BLaER1 (cell line): Measurements from ENCODE around the gene NEURL1.
A peak's percentile ranks its signal among the peaks of the same experiment; 100 is the strongest.

Source experiments
- H3K27ac ChIP-seq: shearing (Covaris generic); formaldehyde crosslinking; 2 replicates; pipeline ENCODE4 v1.8.1; 2022
- H3K27me3 ChIP-seq: shearing (Covaris generic); formaldehyde crosslinking; 2 replicates; pipeline ENCODE4 v1.8.1; 2022
- H3K36me3 ChIP-seq: shearing (Covaris generic); formaldehyde crosslinking; 2 replicates; pipeline ENCODE4 v1.8.1; 2022
- H3K4me1 ChIP-seq: shearing (Covaris generic); formaldehyde crosslinking; 2 replicates; pipeline ENCODE4 v1.8.1; 2022
- H3K4me2 ChIP-seq: shearing (Covaris generic); formaldehyde crosslinking; 2 replicates; pipeline ENCODE4 v1.8.1; 2022
- H3K4me3 ChIP-seq: shearing (Covaris generic); formaldehyde crosslinking; 2 replicates; pipeline ENCODE4 v1.8.1; 2022
- H3K9ac ChIP-seq: shearing (Covaris generic); formaldehyde crosslinking; 2 replicates; pipeline ENCODE4 v1.8.1; 2022
- H3K9me3 ChIP-seq: shearing (Covaris generic); formaldehyde crosslinking; 2 replicates; pipeline ENCODE4 v1.8.1; 2022
- H4K20me1 ChIP-seq: shearing (Covaris generic); formaldehyde crosslinking; 2 replicates; pipeline ENCODE4 v1.8.1; 2022
- Cebpa-rat ChIP-seq: shearing (Covaris generic); IDR thresholded peaks from 2 replicates; pipeline ENCODE4 v1.8.1; 2022

The NEURL1 gene

DNA sequence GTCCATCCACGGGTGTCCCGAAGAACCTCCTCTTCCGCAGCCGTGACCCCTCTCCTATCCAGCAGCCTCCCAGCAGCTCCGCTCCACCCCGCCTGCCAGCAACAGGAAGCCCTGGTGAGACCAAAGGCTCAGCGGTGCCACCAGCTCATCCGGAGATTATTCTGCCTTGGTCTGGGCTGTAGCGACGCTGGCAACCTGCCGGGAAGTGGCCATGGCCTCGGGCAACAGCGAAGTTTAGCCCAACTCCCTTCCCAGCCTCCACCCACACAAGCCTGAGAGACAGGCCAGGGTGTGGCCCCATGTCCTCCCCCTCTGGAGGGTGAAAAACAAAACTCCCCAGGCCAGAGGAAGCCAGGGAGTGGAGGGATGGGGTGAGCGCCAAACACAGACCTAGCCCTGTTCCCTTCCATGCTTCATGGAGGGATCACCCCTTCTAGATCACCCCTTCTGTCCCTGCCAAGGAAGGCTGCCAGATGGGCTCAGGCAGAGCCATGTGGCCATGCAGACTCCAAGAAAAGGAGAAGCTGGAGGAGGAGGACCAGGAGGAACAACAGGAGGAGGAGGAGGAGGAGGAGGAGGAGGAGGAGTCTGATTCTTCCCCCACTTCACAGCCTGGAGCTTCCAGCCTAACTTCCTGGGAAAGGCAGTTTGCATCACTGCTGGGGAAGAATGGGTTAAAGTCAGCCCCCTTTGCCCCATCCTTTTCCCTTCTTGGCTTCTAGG, 42.3 kb upstream of the NEURL1 start:
- H3K27ac ChIP-seq, result peak overlapping the region; percentile 84
- TF ChIP-seq Cebpa-rat, result no peak
- peak overlapping the region; percentile 84 for H3K9ac ChIP-seq
- H4K20me1 ChIP-seq, result peaks cover 36% of the 10 kb centered on the region
- peaks cover 37% of the 10 kb centered on the region for H3K36me3 ChIP-seq
- peak overlapping the region; percentile 83 for H3K4me3 ChIP-seq
- H3K4me2 ChIP-seq, result peak overlapping the region; percentile 100
- peaks cover 68% of the 10 kb centered on the region for H3K4me1 ChIP-seq
- no peaks in the 10 kb centered on the region for H3K9me3 ChIP-seq
- no peaks in the 10 kb centered on the region for H3K27me3 ChIP-seq

DNA sequence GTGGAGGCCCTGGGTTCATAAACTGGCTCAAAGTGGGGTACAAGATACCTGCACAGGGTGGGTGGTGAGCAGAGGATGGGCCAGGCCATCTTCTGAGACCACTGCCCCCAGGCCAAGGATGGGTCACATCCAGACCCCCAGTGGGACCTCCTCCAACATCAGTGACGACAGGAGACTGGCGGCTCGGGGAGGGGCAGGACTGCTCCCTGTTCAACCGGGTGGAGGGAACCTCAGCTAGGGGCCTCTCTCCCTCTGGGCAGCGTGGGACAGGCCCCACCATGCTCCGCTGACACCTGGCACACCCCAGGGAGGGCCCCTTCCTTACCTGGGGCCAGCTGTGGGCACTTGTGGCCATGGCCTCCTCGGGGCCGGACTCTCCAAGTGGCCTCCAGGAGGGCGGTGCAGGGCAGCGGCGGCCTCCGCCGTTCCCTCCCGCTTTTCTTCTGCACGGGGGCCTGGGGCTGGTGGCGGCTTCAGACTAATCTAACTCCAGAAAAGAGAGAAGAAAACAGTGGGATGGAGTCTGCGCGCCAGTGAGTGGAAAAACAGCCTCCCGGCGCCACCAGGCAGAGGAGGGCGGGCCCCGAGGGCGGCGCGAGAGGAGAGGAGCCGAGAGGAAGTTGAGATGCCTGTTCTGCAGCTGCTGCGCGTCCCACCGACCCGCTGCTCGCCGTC, 41.5 kb upstream of the NEURL1 start, which contains the start of gene CALHM2:
CALHM2 (minus strand) TSS at position 540 of the 675 bp plus-strand sequence. CDS start 2,429 bp downstream, outside the sequence.
- peak within 1 kb of the TSS; percentile 84 for H3K27ac ChIP-seq
- TF ChIP-seq Cebpa-rat, result no peak
- H3K4me3 ChIP-seq, result peak within 1 kb of the TSS; percentile 83
- H3K9ac ChIP-seq, result peak within 1 kb of the TSS; percentile 84
- peaks cover 71% of the 10 kb centered on the region for H3K4me1 ChIP-seq
- H3K27me3 ChIP-seq, result no peaks in the 10 kb centered on the region
- peak within 1 kb of the TSS; percentile 100 for H3K4me2 ChIP-seq
- H3K36me3 ChIP-seq, result peaks cover 30% of the 10 kb centered on the region
- peaks cover 29% of the 10 kb centered on the region for H4K20me1 ChIP-seq
- H3K9me3 ChIP-seq, result no peaks in the 10 kb centered on the region

DNA sequence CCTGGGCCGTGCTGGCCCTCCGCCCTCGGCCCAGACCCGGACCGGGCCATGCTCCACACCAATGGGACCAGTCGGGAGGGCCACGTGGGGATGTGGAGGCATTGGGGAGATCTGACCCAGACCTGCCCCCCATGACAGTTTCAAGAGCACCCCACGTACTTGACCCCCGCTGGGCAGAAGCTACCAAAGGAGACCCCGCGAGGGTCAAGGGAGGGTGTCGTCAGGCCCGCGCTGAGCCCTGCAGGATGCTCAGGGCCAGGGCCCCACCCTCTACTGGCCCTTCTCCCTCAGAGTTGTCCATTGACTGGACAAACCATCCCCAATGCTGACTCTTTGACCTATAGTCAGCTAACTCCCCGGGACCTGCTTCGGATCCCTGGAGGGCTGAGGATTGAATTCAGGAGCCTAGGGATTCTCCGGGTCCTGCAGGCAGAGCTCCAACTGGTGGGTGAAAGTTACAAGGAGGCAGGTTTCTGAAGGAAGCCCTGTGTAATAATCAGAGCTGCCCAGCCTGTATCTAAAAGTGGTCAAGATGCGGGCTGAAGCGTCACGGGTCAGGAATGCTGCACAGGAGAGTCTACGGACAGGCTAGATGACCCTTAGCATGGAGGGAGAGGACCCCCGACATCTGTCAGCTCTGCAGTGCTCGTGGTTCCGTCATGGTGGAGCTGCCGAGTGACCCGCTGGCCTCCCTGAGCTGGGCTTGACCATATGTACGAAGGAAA, 40.8 kb upstream of the NEURL1 start:
- Histone ChIP-seq H3K4me3 (peak overlapping the region; percentile 83), H3K9ac (peak overlapping the region; percentile 84), H3K27ac (peak overlapping the region; percentile 84), H3K27me3 (no peaks in the 10 kb centered on the region), H3K36me3 (peaks cover 23% of the 10 kb centered on the region), H3K4me1 (peaks cover 71% of the 10 kb centered on the region), H3K4me2 (peak overlapping the region; percentile 100), H4K20me1 (peaks cover 22% of the 10 kb centered on the region), H3K9me3 (no peaks in the 10 kb centered on the region)
- no peak for TF ChIP-seq Cebpa-rat

DNA sequence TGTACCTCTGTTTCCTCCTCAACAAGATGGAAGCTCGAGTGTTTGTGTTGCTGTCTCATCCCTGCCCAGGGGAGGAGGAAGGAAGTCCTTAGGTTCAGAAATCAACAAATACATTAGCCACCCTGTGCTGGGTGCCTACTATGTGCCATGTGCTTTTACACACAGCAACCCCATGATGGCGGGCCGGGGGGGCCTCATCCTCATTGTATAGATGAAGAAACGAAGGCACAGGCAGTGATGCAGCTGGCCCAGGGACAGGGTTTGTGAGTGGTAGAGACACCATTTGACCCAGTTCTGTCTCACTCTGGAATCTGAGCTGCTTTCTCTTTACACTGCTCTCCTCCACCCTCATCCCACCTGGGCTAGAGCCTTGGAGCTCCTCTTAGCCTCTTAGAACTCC, 39.5 kb upstream of the NEURL1 start:
- Histone ChIP-seq H3K9ac (no peak overlapping the region), H3K36me3 (peaks cover 10% of the 10 kb centered on the region), H3K9me3 (no peaks in the 10 kb centered on the region), H3K4me1 (peaks cover 71% of the 10 kb centered on the region), H3K4me2 (no peak overlapping the region; the same call in 1 of the 2 replicates), H3K4me3 (no peak overlapping the region), H3K27me3 (no peaks in the 10 kb centered on the region), H4K20me1 (peaks cover 15% of the 10 kb centered on the region), H3K27ac (no peak overlapping the region)
- TF ChIP-seq Cebpa-rat, result no peak

DNA sequence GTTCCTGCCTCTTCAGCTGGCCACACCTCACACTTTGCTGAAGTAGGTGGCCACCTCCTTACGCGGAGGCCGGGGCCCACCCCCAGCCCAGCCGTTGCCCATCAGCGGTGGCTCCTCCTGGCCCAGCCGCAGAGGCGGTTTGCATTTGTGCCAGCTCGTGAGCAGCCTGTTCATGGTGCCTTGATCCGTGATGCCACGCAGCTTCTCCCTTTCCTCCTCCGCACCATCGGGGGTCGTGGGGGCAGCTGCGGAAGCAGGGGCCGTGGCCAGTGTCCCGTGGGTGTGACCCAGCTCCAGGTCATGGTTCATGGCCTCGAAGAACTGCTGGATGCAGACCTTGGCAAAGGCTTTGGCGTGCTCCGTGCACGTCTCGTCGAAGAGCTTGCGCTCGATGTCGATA, 38.3 kb upstream of the NEURL1 start:
- Histone ChIP-seq H3K9ac (no peak overlapping the region), H4K20me1 (peaks cover 3% of the 10 kb centered on the region; the same call in 1 of the 2 replicates), H3K4me3 (no peak overlapping the region), H3K4me2 (no peak overlapping the region), H3K9me3 (no peaks in the 10 kb centered on the region), H3K27me3 (no peaks in the 10 kb centered on the region), H3K36me3 (no peaks in the 10 kb centered on the region), H3K27ac (no peak overlapping the region), H3K4me1 (peaks cover 71% of the 10 kb centered on the region)
- TF ChIP-seq Cebpa-rat, result no peak

DNA sequence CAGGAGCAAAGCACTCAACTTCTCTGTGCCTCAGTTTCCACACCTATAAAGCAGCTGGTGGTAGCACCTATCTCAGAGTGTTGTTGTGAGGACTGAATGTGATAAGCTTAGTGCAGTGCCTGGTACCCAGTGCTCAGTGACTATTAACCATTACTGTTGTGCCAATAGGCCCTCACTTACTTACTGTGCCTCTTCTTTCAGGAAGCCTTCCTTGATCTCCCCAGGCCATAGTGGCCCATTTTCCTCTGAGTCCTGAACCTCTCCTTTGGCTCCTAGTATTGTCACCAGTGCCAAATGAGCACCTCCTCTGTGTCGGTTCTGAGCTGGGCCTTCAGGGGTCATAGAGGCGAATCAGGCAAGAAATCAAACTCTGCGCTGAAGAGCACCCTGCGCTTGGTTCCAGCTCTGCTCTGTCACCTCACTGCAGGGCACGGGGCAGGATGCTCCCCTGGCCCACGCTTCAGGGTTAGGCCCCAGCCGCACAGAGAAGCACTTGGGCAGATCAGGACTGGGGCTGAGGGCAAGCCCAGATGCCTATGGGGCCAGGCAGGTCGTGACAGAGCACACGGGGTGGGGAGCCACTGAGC, 37.3 kb upstream of the NEURL1 start:
- no peak overlapping the region for H3K9ac ChIP-seq
- no peak for TF ChIP-seq Cebpa-rat
- H3K4me1 ChIP-seq, result peaks cover 67% of the 10 kb centered on the region

DNA sequence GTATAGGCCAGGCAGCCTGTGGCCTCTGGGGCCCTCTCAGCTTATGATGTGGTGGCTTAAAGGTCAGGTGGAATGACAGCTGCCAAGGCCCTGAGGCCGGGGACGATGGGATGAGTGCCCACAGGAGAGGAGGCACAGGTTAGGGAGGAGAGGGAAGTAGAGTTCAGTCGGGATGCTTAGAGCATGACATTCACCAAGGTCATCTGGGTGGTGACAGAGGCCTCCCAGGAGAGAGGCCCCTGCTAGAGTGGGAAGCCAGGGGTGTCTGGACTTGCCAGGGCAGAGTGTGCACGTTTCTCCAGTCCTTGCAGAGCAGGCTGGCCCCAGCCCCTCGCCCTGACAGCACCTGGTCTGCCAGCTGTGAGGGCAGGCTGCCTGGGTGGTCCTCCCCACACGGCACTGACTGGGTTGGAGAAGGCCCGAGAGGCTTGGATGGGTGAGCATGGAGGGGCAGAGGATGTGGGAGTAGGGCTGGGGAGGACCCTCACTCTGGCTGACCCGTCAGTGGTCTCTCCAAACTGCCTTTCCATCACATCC, 36.3 kb upstream of the NEURL1 start:
- peaks cover 59% of the 10 kb centered on the region for H3K4me1 ChIP-seq
- H3K9me3 ChIP-seq, result no peaks in the 10 kb centered on the region
- H3K36me3 ChIP-seq, result no peaks in the 10 kb centered on the region
- no peaks in the 10 kb centered on the region for H3K27me3 ChIP-seq
- no peaks in the 10 kb centered on the region for H4K20me1 ChIP-seq
- 0 out of 2 replicates have a peak overlapping the region, but pooled peaks have one; percentile 15 for H3K9ac ChIP-seq
- H3K27ac ChIP-seq, result peak overlapping the region; percentile 68
- no peak overlapping the region for H3K4me3 ChIP-seq
- TF ChIP-seq Cebpa-rat, result no peak
- peak overlapping the region; percentile 23 for H3K4me2 ChIP-seq

More for the DNA sequence above, 37.3 kb upstream of the NEURL1 start:
- no peak overlapping the region for H3K4me2 ChIP-seq
- H3K27me3 ChIP-seq, result no peaks in the 10 kb centered on the region
- no peaks in the 10 kb centered on the region for H4K20me1 ChIP-seq
- H3K27ac ChIP-seq, result 0 out of 2 replicates have a peak overlapping the region, but pooled peaks have one; percentile 9
- H3K36me3 ChIP-seq, result no peaks in the 10 kb centered on the region
- no peaks in the 10 kb centered on the region for H3K9me3 ChIP-seq
- H3K4me3 ChIP-seq, result no peak overlapping the region

DNA sequence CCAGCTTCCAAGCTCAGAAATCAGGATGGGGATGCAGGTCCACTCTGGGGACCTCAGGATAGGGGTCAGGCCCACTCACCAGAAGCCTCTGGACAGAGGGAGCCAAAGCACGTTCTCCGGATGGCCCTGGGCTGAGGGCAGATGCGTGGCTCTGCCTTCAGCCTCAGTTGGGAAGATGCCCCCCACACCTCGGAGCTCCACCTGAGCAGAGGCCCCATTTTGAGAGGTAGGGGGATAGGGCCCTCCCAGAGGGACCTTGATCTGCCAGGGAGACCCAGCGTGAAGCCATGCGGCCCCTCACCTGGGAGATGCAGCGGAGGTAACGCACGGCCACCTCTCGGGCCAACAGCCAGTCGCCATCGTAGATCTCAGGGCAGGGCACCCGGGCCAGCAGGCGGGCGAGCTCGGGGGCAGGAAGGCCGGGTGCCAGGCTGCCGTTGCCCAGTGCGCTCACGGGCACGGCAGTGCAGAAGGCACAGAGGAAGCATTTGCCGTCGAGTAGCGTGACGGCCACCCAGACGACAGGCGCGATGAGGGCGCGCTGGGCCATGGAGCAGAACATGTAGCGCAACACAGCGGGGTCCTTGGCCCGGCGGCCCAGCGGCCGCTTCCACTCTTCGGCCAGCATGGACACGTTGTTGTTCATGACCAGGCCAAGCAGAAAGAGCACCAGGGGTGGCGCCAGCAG, 35.5 kb upstream of the NEURL1 start:
- H3K36me3 ChIP-seq, result no peaks in the 10 kb centered on the region
- H3K27ac ChIP-seq, result peak overlapping the region; percentile 68
- H3K4me2 ChIP-seq, result peak overlapping the region; percentile 63
- TF ChIP-seq Cebpa-rat, result no peak
- H3K27me3 ChIP-seq, result no peaks in the 10 kb centered on the region
- peaks cover 59% of the 10 kb centered on the region for H3K4me1 ChIP-seq
- no peaks in the 10 kb centered on the region for H4K20me1 ChIP-seq
- no peak overlapping the region for H3K9ac ChIP-seq
- no peak overlapping the region for H3K4me3 ChIP-seq
- no peaks in the 10 kb centered on the region for H3K9me3 ChIP-seq

DNA sequence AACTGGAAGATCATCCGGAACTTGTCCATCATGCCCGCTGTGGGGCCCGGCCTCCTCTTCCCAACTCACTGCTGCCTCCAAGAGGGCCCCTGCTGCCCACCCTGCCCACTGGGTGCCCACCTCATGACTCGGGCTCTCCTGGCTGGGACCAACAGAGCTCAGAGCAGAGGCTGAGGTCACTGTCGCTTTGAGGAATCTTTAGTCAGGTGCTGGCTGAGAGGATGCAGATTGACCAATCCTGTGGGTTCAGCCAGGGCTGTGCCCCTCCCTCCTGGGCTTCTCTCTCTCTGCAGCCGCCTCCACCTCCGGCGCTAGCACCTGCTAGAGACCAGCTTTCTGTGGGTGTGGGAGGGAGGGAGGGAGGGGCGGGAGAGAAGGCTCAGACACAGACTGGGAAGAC, 34.8 kb upstream of the NEURL1 start, which contains the start of gene CALHM1:
CALHM1 (minus strand) TSS at position 181 of the 400 bp plus-strand sequence; CDS start at position 32, 149 bp downstream.
- Histone ChIP-seq H3K27ac (peak within 1 kb of the TSS; percentile 68), H3K9ac (no peak within 1 kb of the TSS), H3K4me1 (peaks cover 55% of the 10 kb centered on the region), H4K20me1 (no peaks in the 10 kb centered on the region), H3K4me2 (peak within 1 kb of the TSS; percentile 63), H3K4me3 (no peak within 1 kb of the TSS), H3K36me3 (no peaks in the 10 kb centered on the region), H3K9me3 (no peaks in the 10 kb centered on the region), H3K27me3 (no peaks in the 10 kb centered on the region)
- no peak for TF ChIP-seq Cebpa-rat
